Thoracic aorta (tissue), 2 donors: ENCODE measurements around the gene ASB6. TPM values are rescaled to one million over a fixed set of nuclear protein-coding genes. Genes with fewer than 3 reads are reported as not detected.

Experiments
- ATAC-seq: fragments of 150-250 bp; one replicate; pipeline ENCODE4 v1.8.0; 2017; ENCODE audit warnings: low read depth; ENCODE audit not compliant: insufficient number of reproducible peaks, low FRiP score
- DNase-seq: peaks from one replicate; pipeline ENCODE4 v3.0.0-alpha.2; 2020; ENCODE audit warnings: low spot score
- H3K27ac ChIP-seq, 2 donors: fragments of 200-600 bp; sonication (generic); 1 replicate in 1 of 2; 2 replicates in 1 of 2; pipeline ENCODE4 v1.5.1; 2016; ENCODE audit warnings: mild to moderate bottlenecking in 2 of 2, moderate library complexity in 2 of 2
- H3K27me3 ChIP-seq: fragments of 200-600 bp; sonication (generic); replicated peaks from 2 replicates; pipeline ENCODE4 v1.6.0; 2016; ENCODE audit warnings: mild to moderate bottlenecking; ENCODE audit not compliant: insufficient read depth
- H3K36me3 ChIP-seq: fragments of 200-600 bp; sonication (generic); one replicate; pipeline ENCODE4 v1.5.1; 2016
- H3K4me1 ChIP-seq, 2 donors: fragments of 200-600 bp; sonication (generic); 1 replicate in 1 of 2; 2 replicates in 1 of 2; pipeline versions ENCODE4 v1.5.1 to v1.6.0; 2016; ENCODE audit warnings: low read depth in 2 of 2, mild to moderate bottlenecking in 1 of 2; ENCODE audit not compliant: control insufficient read depth in 1 of 2
- H3K4me3 ChIP-seq: fragments of 200-600 bp; sonication (generic); 2 replicates; pipeline ENCODE4 v1.5.1; 2016; ENCODE audit warnings: mild to moderate bottlenecking
- H3K9me3 ChIP-seq: fragments of 200-600 bp; sonication (generic); 2 replicates; pipeline ENCODE4 v1.5.1; 2016
- CTCF ChIP-seq: fragments of 200-600 bp; sonication (generic); IDR thresholded peaks from one replicate; pipeline ENCODE4 v1.5.1; 2019; ENCODE audit warnings: antibody characterized with exemption
- total RNA-seq, 2 donors: library from RNA; depleted of rRNA; stranded (reverse); fragments of >200 nt; gene quantifications; one replicate each; pipeline versions ENCODE4 v1.1.0 to v1.2.3, GENCODE V29; 2016

ASB6 gene
- total RNA-seq, 2 donors from 2014 or later, result 23.0 to 31.0 TPM

DNA sequence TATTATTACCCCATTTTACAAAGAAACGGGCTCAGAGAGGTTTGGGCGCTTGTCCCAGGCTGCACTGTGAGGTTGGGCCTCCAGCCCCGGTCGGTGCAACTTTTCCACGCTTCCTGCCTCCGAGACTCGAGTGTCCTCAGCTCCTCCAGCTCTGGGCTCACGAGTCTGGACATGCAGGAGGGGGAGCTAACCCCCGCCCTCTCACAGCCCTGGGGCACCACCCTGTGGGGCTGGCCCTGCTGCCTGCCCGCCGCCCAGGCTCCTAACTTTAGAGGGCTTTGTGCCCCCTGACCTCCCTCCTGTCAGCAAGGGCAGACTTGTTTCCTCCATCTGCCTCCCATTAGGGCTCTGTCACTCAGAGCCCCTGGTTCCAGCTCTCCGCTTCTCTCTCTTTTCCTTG lies 4.3 kb upstream of the ASB6 start:
- Histone ChIP-seq H3K36me3 (no peaks in the 10 kb centered on the region), H3K27me3 (no peaks in the 10 kb centered on the region), H3K27ac (no peak overlapping the region), H3K9me3 (no peaks in the 10 kb centered on the region), H3K4me1 (peaks cover 14 to 43% of the 10 kb centered on the region in 2 donors), H3K4me3 (no peak overlapping the region)
- no peak for ATAC-seq
- DNase-seq, result no peak
- TF ChIP-seq CTCF, result no peak

GRCh38 chr9:129644902-129645301 lies 3.0 kb upstream of the ASB6 start:
- H3K4me3 ChIP-seq, result no peak overlapping the region
- H3K4me1 ChIP-seq, result peaks cover 28 to 46% of the 10 kb centered on the region in 2 donors
- no peaks in the 10 kb centered on the region for H3K9me3 ChIP-seq
- ATAC-seq, result no peak
- DNase-seq, result no peak
- H3K27me3 ChIP-seq, result no peaks in the 10 kb centered on the region
- H3K36me3 ChIP-seq, result no peaks in the 10 kb centered on the region
- no peak for TF ChIP-seq CTCF
- H3K27ac ChIP-seq, result no peak overlapping the region

DNA sequence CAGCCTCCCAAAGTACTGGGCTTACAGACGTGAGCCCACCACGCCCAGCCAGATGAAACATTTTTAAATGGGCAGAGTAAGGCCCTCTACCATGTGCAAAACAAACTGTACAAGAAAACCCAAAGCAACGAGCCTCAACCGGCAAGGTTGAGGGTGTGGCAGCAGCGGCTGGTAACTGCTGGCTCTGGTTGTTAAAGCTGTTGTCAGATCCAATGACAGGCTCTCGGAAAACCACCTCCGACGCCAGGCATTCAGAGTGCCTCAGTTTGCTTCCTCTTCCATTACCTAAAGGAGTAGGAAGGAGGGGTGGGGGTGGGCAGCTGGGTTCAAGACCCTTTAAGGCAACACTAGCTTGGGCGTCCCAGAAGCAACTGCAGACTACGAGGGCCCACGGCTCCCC lies 2.4 kb upstream of the ASB6 start:
- no peaks in the 10 kb centered on the region for H3K27me3 ChIP-seq
- no peak for ATAC-seq
- no peaks in the 10 kb centered on the region for H3K9me3 ChIP-seq
- no peak for DNase-seq
- TF ChIP-seq CTCF, result no peak
- peaks cover 32 to 47% of the 10 kb centered on the region in 2 donors for H3K4me1 ChIP-seq
- H3K27ac ChIP-seq, result no peak overlapping the region
- peaks cover 3% of the 10 kb centered on the region for H3K36me3 ChIP-seq
- H3K4me3 ChIP-seq, result no peak overlapping the region

- peaks cover 9% of the 10 kb centered on the region for H3K36me3 ChIP-seq
- H3K9me3 ChIP-seq, result no peaks in the 10 kb centered on the region
- no peak for DNase-seq
- no peak for ATAC-seq
- H3K27ac ChIP-seq, result no peak overlapping the region
- no peak for TF ChIP-seq CTCF
- H3K4me1 ChIP-seq, result peaks cover 27 to 45% of the 10 kb centered on the region in 2 donors
- H3K27me3 ChIP-seq, result no peaks in the 10 kb centered on the region
- no peak overlapping the region for H3K4me3 ChIP-seq
Measured at GRCh38 chr9:129643706-129644105, 1.8 kb upstream of the ASB6 start.

- Histone ChIP-seq H3K36me3 (peaks cover 27% of the 10 kb centered on the region), H3K9me3 (no peaks in the 10 kb centered on the region), H3K4me3 (peak overlapping the region; percentile 84), H3K27ac (peak overlapping the region; percentile 78 to 90), H3K27me3 (no peaks in the 10 kb centered on the region), H3K4me1 (peaks cover 22 to 31% of the 10 kb centered on the region in 2 donors)
- DNase-seq (no peak), ATAC-seq (no peak)
- no peak for TF ChIP-seq CTCF
Measured at GRCh38 chr9:129640871-129641749, 841 bp downstream of the ASB6 start.
